HepG2 (cell line): Measurements from ENCODE around the gene UBC. TPM values are rescaled to one million over a fixed set of nuclear protein-coding genes. Genes with fewer than 3 reads are reported as not detected.
A peak's percentile ranks its signal among the peaks of the same experiment; 100 is the strongest.

Experiments used
- ASH2L ChIP-seq: fragments of 300-600, 200-600 bp; sonication (generic); IDR thresholded peaks from 2 replicates; pipeline ENCODE4 v1.7.0; 2017; ENCODE audit warnings: low read depth, mild to moderate bottlenecking, moderate library complexity, mixed read lengths, low read length; ENCODE audit not compliant: insufficient read length
- CEBPB ChIP-seq: IDR thresholded peaks from 2 replicates; pipeline ENCODE4 v1.6.1; 2011; ENCODE audit warnings: low read depth, low read length, improper control_type of control experiment, borderline replicate concordance
- CHD4 ChIP-seq: fragments of 200-600 bp; sonication (generic); IDR thresholded peaks from 2 replicates; pipeline ENCODE4 v1.7.0; 2017; ENCODE audit warnings: mild to moderate bottlenecking, low read length, borderline replicate concordance
- FOXA1 ChIP-seq, 2 experiments: fragments of 450-650 bp in 1 of 2; sonication (generic) in 1 of 2; formaldehyde crosslinking in 1 of 2; IDR thresholded peaks; 2 replicates each; pipeline versions ENCODE4 v1.4.0 to v1.6.1; 2016 to 2020; ENCODE audit warnings: missing genetic modification reagents in 1 of 2
- FOXA3 ChIP-seq: IDR thresholded peaks from 2 replicates; pipeline ENCODE4 v1.6.1; 2016; ENCODE audit warnings: missing genetic modification reagents, missing compliant biosample characterization
- HDAC2 ChIP-seq: sonication (generic); formaldehyde crosslinking; IDR thresholded peaks from 2 replicates; pipeline ENCODE4 v1.4.0; 2020; ENCODE audit warnings: missing genetic modification reagents
- HHEX ChIP-seq: IDR thresholded peaks from 2 replicates; pipeline ENCODE4 v1.6.1; 2016; ENCODE audit warnings: control low read depth
- HIVEP1 ChIP-seq: sonication (generic); formaldehyde crosslinking; IDR thresholded peaks from 2 replicates; pipeline ENCODE4 v1.4.0; 2020; ENCODE audit warnings: mild to moderate bottlenecking, missing genetic modification reagents
- MTF2 ChIP-seq: sonication (generic); formaldehyde crosslinking; IDR thresholded peaks from 2 replicates; pipeline ENCODE4 v1.5.0; 2020; ENCODE audit warnings: missing genetic modification reagents, borderline replicate concordance
- RAD51 ChIP-seq: fragments of 450-650 bp; IDR thresholded peaks from 2 replicates; pipeline ENCODE4 v1.6.1; 2016; ENCODE audit warnings: borderline replicate concordance
- YY1 ChIP-seq: IDR thresholded peaks from 2 replicates; pipeline ENCODE4 v1.6.1; 2011; ENCODE audit warnings: low read length, low read depth, moderate library complexity, mild to moderate bottlenecking; ENCODE audit not compliant: insufficient read depth, insufficient replicate concordance
- ZBTB38 ChIP-seq: sonication (generic); formaldehyde crosslinking; IDR thresholded peaks from 2 replicates; pipeline ENCODE4 v1.5.1; 2020; ENCODE audit warnings: mild to moderate bottlenecking, missing genetic modification reagents
- ZBTB7B ChIP-seq: sonication (generic); formaldehyde crosslinking; IDR thresholded peaks from 2 replicates; pipeline ENCODE4 v1.4.0; 2020; ENCODE audit warnings: missing genetic modification reagents
- ZFP36 ChIP-seq: fragments of 150-350 bp; IDR thresholded peaks from 2 replicates; pipeline ENCODE4 v1.6.1; 2018; ENCODE audit warnings: borderline replicate concordance, low read length, low read depth; ENCODE audit not compliant: partially characterized antibody
- ZFY ChIP-seq: sonication (generic); formaldehyde crosslinking; IDR thresholded peaks from 2 replicates; pipeline ENCODE4 v1.4.0; 2020; ENCODE audit warnings: missing genetic modification reagents
- ZNF251 ChIP-seq: sonication (generic); formaldehyde crosslinking; IDR thresholded peaks from 2 replicates; pipeline ENCODE4 v1.9.0; 2021; ENCODE audit warnings: mild to moderate bottlenecking, missing genetic modification reagents
- ZNF296 ChIP-seq: sonication (generic); formaldehyde crosslinking; conservative IDR thresholded peaks from 2 replicates; pipeline ENCODE4 v1.5.0; 2020; ENCODE audit warnings: mild to moderate bottlenecking, missing genetic modification reagents
- ZNF354B ChIP-seq: sonication (generic); formaldehyde crosslinking; IDR thresholded peaks from 2 replicates; pipeline ENCODE4 v1.8.0; 2022; ENCODE audit warnings: mild to moderate bottlenecking, missing genetic modification reagents
- ZNF598 ChIP-seq: sonication (generic); formaldehyde crosslinking; IDR thresholded peaks from 2 replicates; pipeline ENCODE4 v1.5.1; 2020; ENCODE audit warnings: mild to moderate bottlenecking, missing genetic modification reagents, borderline replicate concordance
- ZNF614 ChIP-seq: IDR thresholded peaks from 2 replicates; pipeline ENCODE4 v1.6.1; 2018; ENCODE audit warnings: missing biosample characterization, missing genetic modification reagents, inconsistent platforms, borderline replicate concordance
- ZNF678 ChIP-seq: sonication (generic); formaldehyde crosslinking; IDR thresholded peaks from 2 replicates; pipeline ENCODE4 v1.4.0; 2020; ENCODE audit warnings: mild to moderate bottlenecking, missing genetic modification reagents
- ZNF746 ChIP-seq: sonication (generic); formaldehyde crosslinking; IDR thresholded peaks from 2 replicates; pipeline ENCODE4 v1.8.0; 2022; ENCODE audit warnings: mild to moderate bottlenecking, missing genetic modification reagents
- ZNF761 ChIP-seq: sonication (generic); formaldehyde crosslinking; conservative IDR thresholded peaks from 2 replicates; pipeline ENCODE4 v1.4.0; 2020; ENCODE audit warnings: mild to moderate bottlenecking, missing genetic modification reagents
- ZNF766 ChIP-seq: sonication (generic); formaldehyde crosslinking; IDR thresholded peaks from 2 replicates; pipeline ENCODE4 v1.5.0; 2020; ENCODE audit warnings: missing genetic modification reagents, borderline replicate concordance
- ZNF775 ChIP-seq: sonication (generic); formaldehyde crosslinking; IDR thresholded peaks from 2 replicates; pipeline ENCODE4 v1.4.0; 2020; ENCODE audit warnings: missing genetic modification reagents, mild to moderate bottlenecking, moderate library complexity, borderline replicate concordance
- ZNF780A ChIP-seq: sonication (generic); formaldehyde crosslinking; IDR thresholded peaks from 2 replicates; pipeline ENCODE4 v1.8.0; 2022; ENCODE audit warnings: mild to moderate bottlenecking, missing genetic modification reagents, moderate library complexity
- polyA plus RNA-seq, 8 experiments: library from polyadenylated mRNA; depleted of rRNA in 3 of 8; stranded (reverse) in 7 of 8; unstranded in 1 of 8; fragments of >200 nt; fragmentation: Illumina TruSeq in 4 of 8; extraction: Trizol in 4 of 8; gene quantifications; 2 replicates each; pipeline versions ENCODE4 v1.2.1 to v1.2.3, GENCODE V29; 2011 to 2016; ENCODE audit warnings: low read depth in 4 of 8, missing spikeins in 1 of 8, mixed read lengths in 1 of 8; ENCODE audit not compliant: insufficient read depth in 1 of 8
- total RNA-seq, 5 experiments: library from RNA; depleted of rRNA; stranded (reverse); fragments of >200 nt; fragmentation: Illumina TruSeq; extraction: Trizol; gene quantifications; 2 replicates each; pipeline ENCODE4 v1.2.3, GENCODE V29; 2016; ENCODE audit warnings: low read depth in 1 of 5
- TF ChIP-seq, protein P1 (sequence below): sonication (generic); formaldehyde crosslinking; conservative IDR thresholded peaks from 2 replicates; pipeline ENCODE4 v1.5.0; 2020; ENCODE audit warnings: missing genetic modification reagents
- TF ChIP-seq, protein P2 (sequence below): sonication (generic); formaldehyde crosslinking; IDR thresholded peaks from 2 replicates; pipeline ENCODE4 v1.9.0; 2021; ENCODE audit warnings: missing genetic modification reagents, mild to moderate bottlenecking, borderline replicate concordance
- TF ChIP-seq, protein P3 (sequence below): sonication (generic); formaldehyde crosslinking; IDR thresholded peaks from 2 replicates; pipeline ENCODE4 v1.4.0; 2020; ENCODE audit warnings: mild to moderate bottlenecking, missing genetic modification reagents

UBC gene
- total and polyA plus RNA-seq, 2 of the 13 experiments (the other 11 are each of a cell fraction or from before 2014, with no cell fraction given) = 805 to 1,432 TPM

DNA sequence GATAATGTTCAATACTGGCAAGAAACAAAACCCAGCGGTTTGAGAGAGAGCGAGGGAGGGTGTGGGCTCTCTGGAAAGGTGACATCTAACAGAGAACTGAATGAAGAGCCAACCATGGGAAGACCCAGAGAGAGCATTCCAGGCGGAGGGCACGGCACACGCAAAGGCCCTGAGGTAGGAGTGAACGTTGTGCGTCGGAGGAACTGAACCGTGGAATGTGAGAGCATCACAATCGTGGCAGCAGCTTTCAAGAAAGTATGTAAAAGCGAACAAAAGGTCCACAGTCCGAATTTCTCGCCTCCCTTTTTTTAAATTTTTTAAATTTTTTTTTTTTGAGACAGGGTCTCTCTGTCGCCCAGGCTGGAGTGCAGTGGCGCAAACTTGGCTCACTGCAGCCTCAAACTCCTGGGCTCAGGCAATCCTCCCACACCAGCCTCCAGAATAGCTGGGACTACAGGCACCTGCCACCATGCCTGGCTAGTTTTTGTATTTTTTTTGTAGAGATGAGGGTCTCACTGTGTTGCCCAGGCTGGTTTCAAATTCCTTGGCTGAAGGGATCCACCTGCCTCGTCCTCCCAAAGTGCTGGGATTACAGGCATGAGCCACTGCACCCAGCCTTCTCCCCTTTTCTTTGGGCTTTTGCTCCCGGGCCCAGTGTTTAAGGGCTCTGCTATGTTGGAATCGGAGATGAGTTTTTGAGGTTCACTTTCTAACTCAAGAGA lies 35.5 kb downstream of the UBC start (continued):
- no peak for TF ChIP-seq ZNF775 (CRISPR knock-in tag)
- 0 out of 2 replicates have a peak, but pooled peaks have one; percentile 48 for TF ChIP-seq ZBTB38 (CRISPR knock-in tag)
- no peak for TF ChIP-seq ZNF766 (CRISPR knock-in tag)
- no peak for TF ChIP-seq ZNF746 (CRISPR knock-in tag)
- TF ChIP-seq HDAC2 (CRISPR knock-in tag) = no peak
- TF ChIP-seq FOXA3 (CRISPR knock-in tag) = no peak
- TF ChIP-seq ZNF780A = no peak
- no peak for TF ChIP-seq ZNF761 (CRISPR knock-in tag)
- 0 out of 2 replicates have a peak, but pooled peaks have one; percentile 7 for TF ChIP-seq ZNF614 (CRISPR knock-in tag)
- TF ChIP-seq ZFP36 = no peak
- TF ChIP-seq, protein P1, sequence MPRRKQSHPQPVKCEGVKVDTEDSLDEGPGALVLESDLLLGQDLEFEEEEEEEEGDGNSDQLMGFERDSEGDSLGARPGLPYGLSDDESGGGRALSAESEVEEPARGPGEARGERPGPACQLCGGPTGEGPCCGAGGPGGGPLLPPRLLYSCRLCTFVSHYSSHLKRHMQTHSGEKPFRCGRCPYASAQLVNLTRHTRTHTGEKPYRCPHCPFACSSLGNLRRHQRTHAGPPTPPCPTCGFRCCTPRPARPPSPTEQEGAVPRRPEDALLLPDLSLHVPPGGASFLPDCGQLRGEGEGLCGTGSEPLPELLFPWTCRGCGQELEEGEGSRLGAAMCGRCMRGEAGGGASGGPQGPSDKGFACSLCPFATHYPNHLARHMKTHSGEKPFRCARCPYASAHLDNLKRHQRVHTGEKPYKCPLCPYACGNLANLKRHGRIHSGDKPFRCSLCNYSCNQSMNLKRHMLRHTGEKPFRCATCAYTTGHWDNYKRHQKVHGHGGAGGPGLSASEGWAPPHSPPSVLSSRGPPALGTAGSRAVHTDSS = no peak
- TF ChIP-seq ZFY = no peak
- no peak for TF ChIP-seq YY1
- no peak for TF ChIP-seq HIVEP1 (CRISPR knock-in tag)
- TF ChIP-seq RAD51 = no peak
- no peak for TF ChIP-seq ZNF251 (CRISPR knock-in tag)
- TF ChIP-seq CHD4 = 0 out of 2 replicates have a peak, but pooled peaks have one; percentile 61
- TF ChIP-seq MTF2 = no peak
- TF ChIP-seq ZNF354B = no peak
- no peak for TF ChIP-seq FOXA1 (IDR thresholded peaks at IDR 0.05)
- TF ChIP-seq FOXA1 (CRISPR knock-in tag; IDR thresholded peaks at IDR 0.05) = no peak
- TF ChIP-seq ASH2L = no peak
- TF ChIP-seq ZNF598 (CRISPR knock-in tag) = no peak
- no peak for TF ChIP-seq HHEX (CRISPR knock-in tag)
- no peak for TF ChIP-seq ZBTB7B
- TF ChIP-seq, protein P2, sequence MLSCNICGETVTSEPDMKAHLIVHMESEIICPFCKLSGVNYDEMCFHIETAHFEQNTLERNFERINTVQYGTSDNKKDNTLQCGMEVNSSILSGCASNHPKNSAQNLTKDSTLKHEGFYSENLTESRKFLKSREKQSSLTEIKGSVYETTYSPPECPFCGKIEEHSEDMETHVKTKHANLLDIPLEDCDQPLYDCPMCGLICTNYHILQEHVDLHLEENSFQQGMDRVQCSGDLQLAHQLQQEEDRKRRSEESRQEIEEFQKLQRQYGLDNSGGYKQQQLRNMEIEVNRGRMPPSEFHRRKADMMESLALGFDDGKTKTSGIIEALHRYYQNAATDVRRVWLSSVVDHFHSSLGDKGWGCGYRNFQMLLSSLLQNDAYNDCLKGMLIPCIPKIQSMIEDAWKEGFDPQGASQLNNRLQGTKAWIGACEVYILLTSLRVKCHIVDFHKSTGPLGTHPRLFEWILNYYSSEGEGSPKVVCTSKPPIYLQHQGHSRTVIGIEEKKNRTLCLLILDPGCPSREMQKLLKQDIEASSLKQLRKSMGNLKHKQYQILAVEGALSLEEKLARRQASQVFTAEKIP (CRISPR knock-in tag) = no peak
- TF ChIP-seq, protein P3, sequence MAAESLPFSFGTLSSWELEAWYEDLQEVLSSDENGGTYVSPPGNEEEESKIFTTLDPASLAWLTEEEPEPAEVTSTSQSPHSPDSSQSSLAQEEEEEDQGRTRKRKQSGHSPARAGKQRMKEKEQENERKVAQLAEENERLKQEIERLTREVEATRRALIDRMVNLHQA = no peak
- no peak for TF ChIP-seq ZNF678
- TF ChIP-seq ZNF296 (CRISPR knock-in tag) = no peak
- TF ChIP-seq CEBPB = no peak
